ENCODE results near the gene SEMA3B. TPM values are rescaled to one million over a fixed set of nuclear protein-coding genes. Genes with fewer than 3 reads are reported as not detected.
A peak's percentile ranks its signal among the peaks of the same experiment; 100 is the strongest.

The SEMA3B gene
- total RNA-seq, 1 experiment from 2014 or later = 0.15 TPM

GRCh38 chr3:50293079-50293801, 24.3 kb downstream of the SEMA3B start:
- Histone ChIP-seq H3K79me2 (ENCODE audit: low read length) (peaks cover 27% of the 10 kb centered on the region), H2AFZ (ENCODE audit: low read length) (no peak overlapping the region), H3K36me3 (ENCODE audit: insufficient read depth, low read length) (peaks cover 19% of the 10 kb centered on the region; the same call in 1 of the 2 replicates), H3K9me3 (ENCODE audit: low read length) (no peaks in the 10 kb centered on the region), H4K20me1 (ENCODE audit: insufficient read depth, low read depth, low read length) (no peaks in the 10 kb centered on the region), H3K9me2 (replicated peaks; ENCODE audit: insufficient read depth, low read length) (no peaks in the 10 kb centered on the region), H3K27me3 (ENCODE audit: low read length) (no peaks in the 10 kb centered on the region), H3K9ac (ENCODE audit: low read length) (peak overlapping the region; percentile 97), H3K4me3 (ENCODE audit: low read length) (peak overlapping the region; percentile 99), H3K27ac (ENCODE audit: low read length) (peak overlapping the region; percentile 60), H3K4me2 (ENCODE audit: low read depth, low read length, poor library complexity, severe bottlenecking) (peak overlapping the region; percentile 81), H3K4me1 (ENCODE audit: low read length) (peaks cover 24% of the 10 kb centered on the region)
- no peak for DNase-seq

GRCh38 chr3:50294089-50294488, 25.1 kb downstream of the SEMA3B start:
- Histone ChIP-seq H2AFZ (ENCODE audit: low read length) (no peak overlapping the region), H3K27me3 (ENCODE audit: low read length) (no peaks in the 10 kb centered on the region), H3K4me1 (ENCODE audit: low read length) (peaks cover 28% of the 10 kb centered on the region), H3K36me3 (ENCODE audit: insufficient read depth, low read length) (peaks cover 12% of the 10 kb centered on the region; the same call in 1 of the 2 replicates), H4K20me1 (ENCODE audit: insufficient read depth, low read depth, low read length) (no peaks in the 10 kb centered on the region), H3K27ac (ENCODE audit: low read length) (no peak overlapping the region), H3K9me2 (replicated peaks; ENCODE audit: insufficient read depth, low read length) (no peaks in the 10 kb centered on the region), H3K9me3 (ENCODE audit: low read length) (no peaks in the 10 kb centered on the region), H3K4me2 (ENCODE audit: low read depth, low read length, poor library complexity, severe bottlenecking) (no peak overlapping the region), H3K9ac (ENCODE audit: low read length) (no peak overlapping the region), H3K79me2 (ENCODE audit: low read length) (peaks cover 31% of the 10 kb centered on the region), H3K4me3 (ENCODE audit: low read length) (no peak overlapping the region)
- no peak for DNase-seq

- DNase-seq = no peak
Measured at GRCh38 chr3:50294492-50295403, 25.8 kb downstream of the SEMA3B start.

GRCh38 chr3:50295553-50296431, 26.8 kb downstream of the SEMA3B start:
- DNase-seq = no peak
- no peaks in the 10 kb centered on the region for H4K20me1 ChIP-seq (ENCODE audit: insufficient read depth, low read depth, low read length)
- no peaks in the 10 kb centered on the region for H3K9me2 ChIP-seq (replicated peaks; ENCODE audit: insufficient read depth, low read length)
- no peak overlapping the region for H3K4me3 ChIP-seq (ENCODE audit: low read length)
- no peak overlapping the region for H3K27ac ChIP-seq (ENCODE audit: low read length)
- H3K79me2 ChIP-seq (ENCODE audit: low read length) = peaks cover 21% of the 10 kb centered on the region
- H3K4me2 ChIP-seq (ENCODE audit: low read depth, low read length, poor library complexity, severe bottlenecking) = no peak overlapping the region
- no peaks in the 10 kb centered on the region for H3K9me3 ChIP-seq (ENCODE audit: low read length)
- H3K27me3 ChIP-seq (ENCODE audit: low read length) = no peaks in the 10 kb centered on the region
- H3K9ac ChIP-seq (ENCODE audit: low read length) = no peak overlapping the region
- H3K36me3 ChIP-seq (ENCODE audit: insufficient read depth, low read length) = no peaks in the 10 kb centered on the region
- no peak overlapping the region for H2AFZ ChIP-seq (ENCODE audit: low read length)
- H3K4me1 ChIP-seq (ENCODE audit: low read length) = peaks cover 34% of the 10 kb centered on the region

More at GRCh38 chr3:50294492-50295403, 25.8 kb downstream of the SEMA3B start:
- Histone ChIP-seq H4K20me1 (ENCODE audit: insufficient read depth, low read depth, low read length) (no peaks in the 10 kb centered on the region), H3K4me3 (ENCODE audit: low read length) (no peak overlapping the region), H3K9ac (ENCODE audit: low read length) (no peak overlapping the region), H2AFZ (ENCODE audit: low read length) (no peak overlapping the region), H3K27me3 (ENCODE audit: low read length) (no peaks in the 10 kb centered on the region), H3K9me2 (replicated peaks; ENCODE audit: insufficient read depth, low read length) (no peaks in the 10 kb centered on the region), H3K4me1 (ENCODE audit: low read length) (peaks cover 30% of the 10 kb centered on the region), H3K9me3 (ENCODE audit: low read length) (no peaks in the 10 kb centered on the region), H3K79me2 (ENCODE audit: low read length) (peaks cover 31% of the 10 kb centered on the region), H3K27ac (ENCODE audit: low read length) (no peak overlapping the region), H3K4me2 (ENCODE audit: low read depth, low read length, poor library complexity, severe bottlenecking) (no peak overlapping the region), H3K36me3 (ENCODE audit: insufficient read depth, low read length) (peaks cover 8% of the 10 kb centered on the region; the same call in 1 of the 2 replicates)

GRCh38 chr3:50296721-50297383, 27.9 kb downstream of the SEMA3B start:
- Histone ChIP-seq H3K27ac (ENCODE audit: low read length) (no peak overlapping the region), H3K4me1 (ENCODE audit: low read length) (peaks cover 29% of the 10 kb centered on the region), H3K9me2 (replicated peaks; ENCODE audit: insufficient read depth, low read length) (no peaks in the 10 kb centered on the region), H3K9ac (ENCODE audit: low read length) (no peak overlapping the region), H3K79me2 (ENCODE audit: low read length) (peaks cover 10% of the 10 kb centered on the region), H3K9me3 (ENCODE audit: low read length) (no peaks in the 10 kb centered on the region), H3K36me3 (ENCODE audit: insufficient read depth, low read length) (no peaks in the 10 kb centered on the region), H3K27me3 (ENCODE audit: low read length) (no peaks in the 10 kb centered on the region), H3K4me2 (ENCODE audit: low read depth, low read length, poor library complexity, severe bottlenecking) (no peak overlapping the region), H2AFZ (ENCODE audit: low read length) (no peak overlapping the region), H4K20me1 (ENCODE audit: insufficient read depth, low read depth, low read length) (no peaks in the 10 kb centered on the region), H3K4me3 (ENCODE audit: low read length) (no peak overlapping the region)
- no peak for DNase-seq

GRCh38 chr3:50297384-50297775, 28.4 kb downstream of the SEMA3B start:
- Histone ChIP-seq H3K4me1 (ENCODE audit: low read length) (peaks cover 29% of the 10 kb centered on the region), H4K20me1 (ENCODE audit: insufficient read depth, low read depth, low read length) (no peaks in the 10 kb centered on the region), H3K4me2 (ENCODE audit: low read depth, low read length, poor library complexity, severe bottlenecking) (no peak overlapping the region), H3K79me2 (ENCODE audit: low read length) (peaks cover 7% of the 10 kb centered on the region; the same call in 1 of the 2 replicates), H2AFZ (ENCODE audit: low read length) (no peak overlapping the region), H3K9me3 (ENCODE audit: low read length) (no peaks in the 10 kb centered on the region), H3K4me3 (ENCODE audit: low read length) (peak overlapping the region; percentile 93; the same call in 1 of the 2 replicates), H3K9me2 (replicated peaks; ENCODE audit: insufficient read depth, low read length) (no peaks in the 10 kb centered on the region), H3K9ac (ENCODE audit: low read length) (peak overlapping the region; percentile 91; the same call in 1 of the 2 replicates), H3K27ac (ENCODE audit: low read length) (no peak overlapping the region), H3K27me3 (ENCODE audit: low read length) (no peaks in the 10 kb centered on the region), H3K36me3 (ENCODE audit: insufficient read depth, low read length) (no peaks in the 10 kb centered on the region)
- no peak for DNase-seq

GRCh38 chr3:50297896-50298725, 29.2 kb downstream of the SEMA3B start:
- peak overlapping the region; percentile 91 for H3K9ac ChIP-seq (ENCODE audit: low read length)
- H3K27me3 ChIP-seq (ENCODE audit: low read length) = no peaks in the 10 kb centered on the region
- peak overlapping the region; percentile 93 for H3K4me3 ChIP-seq (ENCODE audit: low read length)
- H3K36me3 ChIP-seq (ENCODE audit: insufficient read depth, low read length) = no peaks in the 10 kb centered on the region
- H3K9me3 ChIP-seq (ENCODE audit: low read length) = no peaks in the 10 kb centered on the region
- no peaks in the 10 kb centered on the region for H3K9me2 ChIP-seq (replicated peaks; ENCODE audit: insufficient read depth, low read length)
- H3K27ac ChIP-seq (ENCODE audit: low read length) = no peak overlapping the region
- H3K79me2 ChIP-seq (ENCODE audit: low read length) = peaks cover 7% of the 10 kb centered on the region; the same call in 1 of the 2 replicates
- no peaks in the 10 kb centered on the region for H4K20me1 ChIP-seq (ENCODE audit: insufficient read depth, low read depth, low read length)
- H2AFZ ChIP-seq (ENCODE audit: low read length) = no peak overlapping the region
- H3K4me2 ChIP-seq (ENCODE audit: low read depth, low read length, poor library complexity, severe bottlenecking) = peak overlapping the region; percentile 92
- no peak for DNase-seq
- H3K4me1 ChIP-seq (ENCODE audit: low read length) = peaks cover 23% of the 10 kb centered on the region

Data from Karpas-422 (cell line).